Parathyroid adenoma (tissue), 2 donors: Measurements from ENCODE around the gene DNAJB8.

Experiments
- H2AFZ ChIP-seq: fragments of 300-600 bp; sonication (generic); one replicate; pipeline ENCODE4 v1.7.0; 2017; ENCODE audit warnings: antibody characterized with exemption, mild to moderate bottlenecking
- H3K27ac ChIP-seq: fragments of 300-600 bp; sonication (generic); one replicate; pipeline ENCODE4 v1.7.0; 2017
- H3K27me3 ChIP-seq: fragments of 300-600 bp; sonication (generic); one replicate; pipeline ENCODE4 v1.7.0; 2017; ENCODE audit warnings: low read length; ENCODE audit not compliant: control insufficient read depth, insufficient read depth
- H3K36me3 ChIP-seq: fragments of 300-600 bp; sonication (generic); one replicate; pipeline ENCODE4 v1.7.0; 2017; ENCODE audit warnings: low read length; ENCODE audit not compliant: control insufficient read depth, insufficient read depth
- H3K4me1 ChIP-seq: fragments of 300-600 bp; sonication (generic); one replicate; pipeline ENCODE4 v1.7.0; 2017; ENCODE audit warnings: control low read depth
- H3K4me2 ChIP-seq: fragments of 300-600 bp; sonication (generic); one replicate; pipeline ENCODE4 v1.7.0; 2017; ENCODE audit warnings: low read length
- H3K4me3 ChIP-seq: fragments of 300-600 bp; sonication (generic); one replicate; pipeline ENCODE4 v1.7.0; 2017; ENCODE audit warnings: low read depth, low read length
- H3K79me2 ChIP-seq: fragments of 300-600 bp; sonication (generic); one replicate; pipeline ENCODE4 v1.7.0; 2017; ENCODE audit warnings: control low read depth
- H3K9ac ChIP-seq: fragments of 300-600 bp; sonication (generic); one replicate; pipeline ENCODE4 v1.7.0; 2017; ENCODE audit warnings: mild to moderate bottlenecking
- H3K9me3 ChIP-seq: fragments of 300-600 bp; sonication (generic); one replicate; pipeline ENCODE4 v1.7.0; 2017; ENCODE audit warnings: low read length; ENCODE audit not compliant: control insufficient read depth
- TF ChIP-seq, protein P1 (sequence below): fragments of 300-600 bp; sonication (generic); IDR thresholded peaks from one replicate; pipeline ENCODE4 v1.7.0; 2017; ENCODE audit warnings: antibody characterized with exemption, mild to moderate bottlenecking
- donor health status: primary hyperparathyroidism.

The DNAJB8 gene

DNA sequence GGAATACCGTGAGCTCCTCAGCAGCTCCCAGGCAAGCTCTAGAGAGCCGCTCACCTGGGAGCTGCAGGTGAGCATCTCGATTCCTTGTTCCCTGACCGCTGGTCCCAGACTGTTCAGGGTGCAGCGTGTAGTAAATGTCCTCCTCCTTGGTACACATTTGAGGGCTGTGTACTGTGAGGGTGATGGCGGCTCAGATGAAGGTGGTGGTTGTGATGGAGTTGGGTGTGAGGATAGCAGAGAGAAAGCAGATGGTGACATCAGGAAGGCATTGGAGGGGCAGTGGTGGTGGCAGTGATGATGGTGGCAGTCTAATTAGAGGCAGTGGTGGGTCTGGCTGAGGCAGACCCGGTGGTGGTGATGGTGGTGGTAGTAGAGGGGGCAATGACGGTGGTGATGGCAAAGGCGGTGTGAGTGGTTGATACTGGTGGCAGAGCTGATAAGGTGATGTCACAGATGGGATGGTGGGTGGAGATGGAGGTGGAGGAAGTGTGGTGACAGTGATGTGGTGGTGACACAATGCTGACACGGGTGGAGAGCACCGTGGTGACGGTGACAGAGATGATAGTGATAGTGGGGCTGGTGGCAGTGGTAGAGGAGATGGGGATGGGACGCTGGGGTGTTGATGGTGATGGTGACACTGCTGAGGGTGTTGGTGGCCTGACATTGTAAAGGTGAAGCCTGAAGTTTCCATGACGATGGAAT lies at the start of gene DNAJB8:
Gene DNAJB8, minus strand, starts transcription at position 51 of the 702 bp plus-strand sequence. CDS start 3,645 bp downstream, outside the sequence.
- TF ChIP-seq, protein P1, sequence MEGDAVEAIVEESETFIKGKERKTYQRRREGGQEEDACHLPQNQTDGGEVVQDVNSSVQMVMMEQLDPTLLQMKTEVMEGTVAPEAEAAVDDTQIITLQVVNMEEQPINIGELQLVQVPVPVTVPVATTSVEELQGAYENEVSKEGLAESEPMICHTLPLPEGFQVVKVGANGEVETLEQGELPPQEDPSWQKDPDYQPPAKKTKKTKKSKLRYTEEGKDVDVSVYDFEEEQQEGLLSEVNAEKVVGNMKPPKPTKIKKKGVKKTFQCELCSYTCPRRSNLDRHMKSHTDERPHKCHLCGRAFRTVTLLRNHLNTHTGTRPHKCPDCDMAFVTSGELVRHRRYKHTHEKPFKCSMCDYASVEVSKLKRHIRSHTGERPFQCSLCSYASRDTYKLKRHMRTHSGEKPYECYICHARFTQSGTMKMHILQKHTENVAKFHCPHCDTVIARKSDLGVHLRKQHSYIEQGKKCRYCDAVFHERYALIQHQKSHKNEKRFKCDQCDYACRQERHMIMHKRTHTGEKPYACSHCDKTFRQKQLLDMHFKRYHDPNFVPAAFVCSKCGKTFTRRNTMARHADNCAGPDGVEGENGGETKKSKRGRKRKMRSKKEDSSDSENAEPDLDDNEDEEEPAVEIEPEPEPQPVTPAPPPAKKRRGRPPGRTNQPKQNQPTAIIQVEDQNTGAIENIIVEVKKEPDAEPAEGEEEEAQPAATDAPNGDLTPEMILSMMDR, result no peak
- H3K9me3 ChIP-seq, result no peaks in the 10 kb centered on the region
- no peak within 1 kb of the TSS for H3K27ac ChIP-seq
- H2AFZ ChIP-seq, result no peak within 1 kb of the TSS
- no peaks in the 10 kb centered on the region for H3K36me3 ChIP-seq
- no peak within 1 kb of the TSS for H3K4me3 ChIP-seq
- no peaks in the 10 kb centered on the region for H3K4me1 ChIP-seq
- no peak within 1 kb of the TSS for H3K4me2 ChIP-seq
- no peak within 1 kb of the TSS for H3K9ac ChIP-seq
- H3K79me2 ChIP-seq, result no peaks in the 10 kb centered on the region
- no peaks in the 10 kb centered on the region for H3K27me3 ChIP-seq

DNA sequence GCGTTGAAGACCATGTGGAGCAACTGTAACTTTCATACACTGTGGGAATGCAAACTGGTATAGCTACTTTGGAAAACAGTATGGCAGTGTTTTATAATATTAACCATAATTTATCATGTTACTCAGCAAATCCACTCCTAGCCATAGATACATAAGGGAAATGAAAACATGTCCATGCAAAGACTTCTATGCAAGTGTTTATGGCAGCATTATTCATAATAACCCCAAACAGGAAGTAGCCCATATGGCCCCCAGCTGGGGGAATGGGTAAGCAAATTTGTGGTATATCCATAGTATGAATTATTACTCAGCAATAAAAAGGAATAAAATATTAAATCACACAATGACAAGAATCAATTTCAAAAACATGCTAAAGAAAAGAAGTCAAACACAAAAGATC lies 49.3 kb upstream of the DNAJB8 start:
- H3K27me3 ChIP-seq, result no peaks in the 10 kb centered on the region
- no peaks in the 10 kb centered on the region for H3K9me3 ChIP-seq
- TF ChIP-seq, protein P1, result no peak
- H3K9ac ChIP-seq, result no peak overlapping the region
- no peak overlapping the region for H2AFZ ChIP-seq
- H3K4me3 ChIP-seq, result no peak overlapping the region
- no peak overlapping the region for H3K4me2 ChIP-seq
- no peaks in the 10 kb centered on the region for H3K4me1 ChIP-seq
- no peak overlapping the region for H3K27ac ChIP-seq
- no peaks in the 10 kb centered on the region for H3K36me3 ChIP-seq
- no peaks in the 10 kb centered on the region for H3K79me2 ChIP-seq

DNA sequence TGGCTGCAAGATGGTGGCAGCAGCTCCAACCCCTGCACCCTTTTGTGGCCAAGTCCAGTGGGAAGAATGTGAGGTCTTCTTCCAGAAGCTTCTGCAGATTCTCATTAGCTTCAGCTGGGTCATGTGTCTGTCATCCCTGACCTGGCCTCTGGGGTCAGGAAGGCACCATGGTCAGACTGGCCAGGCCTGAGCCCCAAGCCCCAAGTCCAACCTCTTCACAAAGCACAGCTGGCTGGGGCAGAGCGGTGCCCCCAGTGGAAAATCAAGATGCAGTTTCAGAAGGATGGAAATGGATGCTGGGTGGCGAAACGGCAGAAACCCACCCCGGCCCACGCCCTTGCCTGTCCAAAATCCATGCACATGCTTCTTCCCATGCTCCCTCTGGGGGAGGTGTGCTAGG lies 42.2 kb upstream of the DNAJB8 start:
- H3K9ac ChIP-seq, result no peak overlapping the region
- H3K27ac ChIP-seq, result no peak overlapping the region
- no peak overlapping the region for H3K4me3 ChIP-seq
- H3K27me3 ChIP-seq, result no peaks in the 10 kb centered on the region
- TF ChIP-seq, protein P1, result no peak
- H3K4me1 ChIP-seq, result no peaks in the 10 kb centered on the region
- no peaks in the 10 kb centered on the region for H3K36me3 ChIP-seq
- no peak overlapping the region for H2AFZ ChIP-seq
- no peak overlapping the region for H3K4me2 ChIP-seq
- no peaks in the 10 kb centered on the region for H3K79me2 ChIP-seq
- H3K9me3 ChIP-seq, result no peaks in the 10 kb centered on the region

DNA sequence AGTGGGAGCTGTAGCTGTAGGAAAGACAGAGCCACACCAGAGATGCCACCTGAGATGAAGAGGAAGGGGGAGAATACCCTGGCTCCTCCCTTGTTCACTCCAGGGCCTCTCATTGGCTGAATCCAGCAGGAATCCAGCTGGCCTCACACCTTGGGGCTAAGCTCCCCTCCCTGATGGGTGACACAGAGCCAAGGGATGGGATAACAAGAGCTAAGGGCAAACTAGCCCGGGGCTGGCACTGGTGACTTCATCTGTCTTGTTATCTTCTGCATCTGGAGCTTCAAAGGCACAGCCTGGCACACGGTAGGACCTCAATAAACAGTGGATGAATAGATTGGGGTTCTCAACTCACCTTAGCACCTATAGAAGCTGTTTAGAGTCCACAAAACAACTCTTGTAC lies 40.1 kb upstream of the DNAJB8 start:
- TF ChIP-seq, protein P1, result no peak
- Histone ChIP-seq H3K79me2 (no peaks in the 10 kb centered on the region), H3K4me1 (no peaks in the 10 kb centered on the region), H2AFZ (no peak overlapping the region), H3K27me3 (no peaks in the 10 kb centered on the region), H3K36me3 (no peaks in the 10 kb centered on the region), H3K9ac (no peak overlapping the region), H3K9me3 (no peaks in the 10 kb centered on the region), H3K4me2 (no peak overlapping the region), H3K27ac (no peak overlapping the region), H3K4me3 (no peak overlapping the region)

DNA sequence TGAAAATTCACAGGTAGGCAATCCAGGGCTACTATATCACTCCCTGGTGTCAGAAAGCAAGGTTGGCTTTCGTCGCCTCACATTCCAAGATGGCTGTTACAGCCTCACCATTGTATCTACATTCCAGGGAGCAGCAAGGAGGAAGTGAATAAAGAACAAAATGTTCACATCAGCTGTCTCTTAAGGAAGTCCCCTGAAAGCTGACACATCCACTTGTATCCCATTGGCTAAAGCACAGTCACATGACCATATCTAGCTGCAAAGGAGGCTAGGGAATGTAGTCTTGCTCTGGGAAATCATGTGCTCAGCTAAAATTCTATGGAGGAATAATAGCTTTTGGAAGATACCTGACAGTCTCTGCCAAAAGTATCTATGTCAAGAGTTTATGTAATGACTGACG lies 39.1 kb upstream of the DNAJB8 start:
- H3K9ac ChIP-seq, result no peak overlapping the region
- no peak overlapping the region for H3K27ac ChIP-seq
- H3K36me3 ChIP-seq, result no peaks in the 10 kb centered on the region
- H3K4me3 ChIP-seq, result no peak overlapping the region
- no peaks in the 10 kb centered on the region for H3K4me1 ChIP-seq
- H2AFZ ChIP-seq, result no peak overlapping the region
- H3K4me2 ChIP-seq, result no peak overlapping the region
- no peaks in the 10 kb centered on the region for H3K27me3 ChIP-seq
- TF ChIP-seq, protein P1, result no peak
- H3K79me2 ChIP-seq, result no peaks in the 10 kb centered on the region
- H3K9me3 ChIP-seq, result no peaks in the 10 kb centered on the region
